ENCODE results near the gene TFF1.

DNA sequence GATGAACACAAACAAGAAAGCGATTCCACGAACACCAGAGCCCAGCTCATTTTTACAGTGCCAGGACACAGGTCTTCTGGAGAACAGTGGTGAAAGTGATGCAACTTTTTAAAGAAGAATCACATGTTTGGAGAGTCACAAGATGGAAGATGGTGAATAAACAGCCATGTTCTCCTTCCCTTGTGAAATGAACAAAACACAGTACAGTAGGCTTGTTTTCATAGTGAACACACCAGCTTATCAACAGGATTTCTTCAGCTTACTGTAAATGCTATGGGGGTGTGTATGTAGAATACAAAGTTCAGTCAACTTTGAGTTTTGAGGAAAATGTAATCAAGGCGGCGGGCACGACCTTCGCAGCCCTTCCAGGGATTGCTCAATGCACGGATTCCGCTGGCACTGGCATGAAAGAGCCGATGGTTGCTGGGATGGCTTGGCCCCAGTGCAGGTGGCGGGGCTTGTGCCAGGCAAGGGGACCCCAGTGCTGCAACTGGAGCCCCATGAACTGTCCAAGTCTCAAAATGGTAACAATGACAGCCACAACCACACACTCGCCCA lies 19.8 kb upstream of the TFF1 start:
- TF ChIP-seq EZH2 (IDR thresholded peaks at IDR 0.05) (no peak), POLR2AphosphoS5 (IDR thresholded peaks at IDR 0.05; ENCODE audit: borderline replicate concordance, low read depth, low read length) (no peak), FOXP2 (optimal IDR thresholded peaks at IDR 0.05; ENCODE audit: control extremely low read depth, extremely low read length, insufficient read depth) (no peak)
